ENCODE data around the gene SLC16A5.

DNA sequence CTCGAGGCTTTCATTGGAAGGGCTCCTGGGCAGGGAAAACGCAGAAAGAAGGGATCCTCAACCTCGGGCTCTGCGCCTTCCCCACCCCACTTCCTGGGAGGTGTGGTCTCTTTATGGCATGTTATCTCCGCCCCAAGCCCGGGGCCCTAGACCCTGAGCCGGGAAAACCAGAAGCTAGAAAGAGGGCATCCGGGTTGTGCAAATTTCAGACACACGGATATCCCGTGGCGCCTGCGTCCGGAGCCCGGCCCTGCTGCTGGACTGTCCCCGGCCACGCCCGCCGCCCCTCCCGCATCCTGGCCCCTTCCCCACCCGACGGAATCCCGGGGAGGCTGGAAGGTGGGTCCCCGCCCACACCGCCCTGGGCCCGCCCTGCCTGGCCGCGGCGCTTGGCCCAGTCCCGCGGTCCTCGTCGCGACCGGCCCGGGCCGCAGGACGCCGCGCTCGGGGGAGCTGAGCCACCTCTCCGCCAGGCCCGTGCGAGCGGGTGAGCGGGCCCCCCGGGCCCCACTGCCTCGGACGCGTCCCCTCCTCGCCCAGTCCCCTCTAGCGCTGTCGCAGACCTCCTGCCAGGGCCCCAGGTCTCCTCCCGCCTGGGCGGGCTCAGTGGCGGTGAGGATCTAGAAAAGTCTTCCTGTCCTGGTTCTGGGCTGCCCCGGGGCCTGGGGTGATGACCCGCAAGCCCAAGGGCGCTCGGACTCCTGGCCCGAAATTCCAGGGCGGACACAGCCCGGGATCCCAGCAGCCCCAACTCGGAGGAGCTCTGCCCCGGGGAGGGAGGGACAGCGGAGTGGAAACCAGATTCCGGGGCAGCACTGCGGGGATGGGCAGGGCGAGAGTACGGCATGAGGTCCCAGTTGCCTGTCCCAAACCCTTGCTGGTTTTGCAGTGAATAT is at the start of gene SLC16A5:
- peak in 1 of 2 donors; percentile 30 for TF ChIP-seq POLR2A (IDR thresholded peaks at IDR 0.05)
- TF ChIP-seq, protein P1, sequence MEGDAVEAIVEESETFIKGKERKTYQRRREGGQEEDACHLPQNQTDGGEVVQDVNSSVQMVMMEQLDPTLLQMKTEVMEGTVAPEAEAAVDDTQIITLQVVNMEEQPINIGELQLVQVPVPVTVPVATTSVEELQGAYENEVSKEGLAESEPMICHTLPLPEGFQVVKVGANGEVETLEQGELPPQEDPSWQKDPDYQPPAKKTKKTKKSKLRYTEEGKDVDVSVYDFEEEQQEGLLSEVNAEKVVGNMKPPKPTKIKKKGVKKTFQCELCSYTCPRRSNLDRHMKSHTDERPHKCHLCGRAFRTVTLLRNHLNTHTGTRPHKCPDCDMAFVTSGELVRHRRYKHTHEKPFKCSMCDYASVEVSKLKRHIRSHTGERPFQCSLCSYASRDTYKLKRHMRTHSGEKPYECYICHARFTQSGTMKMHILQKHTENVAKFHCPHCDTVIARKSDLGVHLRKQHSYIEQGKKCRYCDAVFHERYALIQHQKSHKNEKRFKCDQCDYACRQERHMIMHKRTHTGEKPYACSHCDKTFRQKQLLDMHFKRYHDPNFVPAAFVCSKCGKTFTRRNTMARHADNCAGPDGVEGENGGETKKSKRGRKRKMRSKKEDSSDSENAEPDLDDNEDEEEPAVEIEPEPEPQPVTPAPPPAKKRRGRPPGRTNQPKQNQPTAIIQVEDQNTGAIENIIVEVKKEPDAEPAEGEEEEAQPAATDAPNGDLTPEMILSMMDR (IDR thresholded peaks at IDR 0.05), result no peak
- TF ChIP-seq POLR2AphosphoS5 (IDR thresholded peaks at IDR 0.05), result peak; percentile 16
- TF ChIP-seq EP300 (IDR thresholded peaks at IDR 0.05), result no peak

Measured in gastroesophageal sphincter (tissue), 3 donors.